AG09319 (cell line): ENCODE data around the gene SPAG4.

ENCODE experiments used
- DNase-seq: peaks from one replicate; pipeline ENCODE4 v3.0.0-alpha.2; 2010; ENCODE audit warnings: low read depth; ENCODE audit errors: extremely low read depth
- TF ChIP-seq, protein P1 (sequence below): IDR thresholded peaks from 2 replicates; pipeline ENCODE4 v1.5.1; 2011; ENCODE audit warnings: low read depth, mild to moderate bottlenecking, inconsistent platforms, low read length, moderate library complexity

The SPAG4 gene

DNA sequence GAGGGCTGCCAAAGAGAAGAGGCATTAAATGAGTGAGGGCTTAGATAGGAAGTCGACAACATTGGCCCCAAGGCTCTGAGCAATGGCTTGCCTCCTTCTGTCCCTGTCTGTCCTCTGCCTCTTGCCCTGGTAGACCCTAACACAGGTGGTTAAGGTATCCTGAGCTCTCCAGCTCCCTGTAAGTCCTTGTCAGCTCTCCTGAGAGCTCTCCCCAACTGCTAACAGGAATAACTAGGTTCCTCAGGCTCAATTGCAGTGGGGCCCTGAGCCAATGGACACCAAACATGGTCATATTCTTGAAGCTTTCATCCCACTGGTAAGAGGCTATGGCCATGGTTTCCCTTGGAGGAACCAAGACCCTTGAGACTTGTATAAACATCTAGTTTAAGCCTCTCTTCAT, 54.1 kb downstream of the SPAG4 start:
- DNase-seq = no peak
- TF ChIP-seq, protein P1, sequence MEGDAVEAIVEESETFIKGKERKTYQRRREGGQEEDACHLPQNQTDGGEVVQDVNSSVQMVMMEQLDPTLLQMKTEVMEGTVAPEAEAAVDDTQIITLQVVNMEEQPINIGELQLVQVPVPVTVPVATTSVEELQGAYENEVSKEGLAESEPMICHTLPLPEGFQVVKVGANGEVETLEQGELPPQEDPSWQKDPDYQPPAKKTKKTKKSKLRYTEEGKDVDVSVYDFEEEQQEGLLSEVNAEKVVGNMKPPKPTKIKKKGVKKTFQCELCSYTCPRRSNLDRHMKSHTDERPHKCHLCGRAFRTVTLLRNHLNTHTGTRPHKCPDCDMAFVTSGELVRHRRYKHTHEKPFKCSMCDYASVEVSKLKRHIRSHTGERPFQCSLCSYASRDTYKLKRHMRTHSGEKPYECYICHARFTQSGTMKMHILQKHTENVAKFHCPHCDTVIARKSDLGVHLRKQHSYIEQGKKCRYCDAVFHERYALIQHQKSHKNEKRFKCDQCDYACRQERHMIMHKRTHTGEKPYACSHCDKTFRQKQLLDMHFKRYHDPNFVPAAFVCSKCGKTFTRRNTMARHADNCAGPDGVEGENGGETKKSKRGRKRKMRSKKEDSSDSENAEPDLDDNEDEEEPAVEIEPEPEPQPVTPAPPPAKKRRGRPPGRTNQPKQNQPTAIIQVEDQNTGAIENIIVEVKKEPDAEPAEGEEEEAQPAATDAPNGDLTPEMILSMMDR = no peak
